GM10266 (cell line): Measurements from ENCODE around the gene SERPINA12.

Experiments
- DNase-seq: peaks from one replicate; pipeline ENCODE4 v3.0.0; 2012; ENCODE audit errors: extremely low spot score
- CTCF ChIP-seq: IDR thresholded peaks from 2 replicates; pipeline ENCODE4 v1.5.1; 2012; ENCODE audit warnings: mild to moderate bottlenecking, low read depth; ENCODE audit not compliant: control insufficient read depth, insufficient read depth; ENCODE audit errors: missing control alignments

The SERPINA12 gene

GRCh38 chr14:94462763-94463572 is 46.3 kb downstream of the SERPINA12 start:
- no peak for DNase-seq
- TF ChIP-seq CTCF: no peak

GRCh38 chr14:94462219-94462551 is 47.1 kb downstream of the SERPINA12 start:
- no peak for DNase-seq
- no peak for TF ChIP-seq CTCF

GRCh38 chr14:94461526-94462218 is 47.6 kb downstream of the SERPINA12 start:
- no peak for DNase-seq
- TF ChIP-seq CTCF: no peak

- no peak for TF ChIP-seq CTCF
- DNase-seq: no peak
Observed at GRCh38 chr14:94460631-94461416, 48.4 kb downstream of the SERPINA12 start.

GRCh38 chr14:94458558-94459205 is 50.6 kb downstream of the SERPINA12 start:
- no peak for DNase-seq
- TF ChIP-seq CTCF: no peak

GRCh38 chr14:94458096-94458495 is 51.2 kb downstream of the SERPINA12 start:
- no peak for DNase-seq
- TF ChIP-seq CTCF: no peak
